SKM-1 treated with dmso at 0.1 percent for 144 hours (cell line): ENCODE data around the gene EYS.
"Not testable (repeated sequence)": the region's sequence is repeated elsewhere in the genome, so short reads cannot be mapped to it uniquely, and the experiment has no call there.

ENCODE experiments used
- DNase-seq: peaks from one replicate; lab custom pipeline; 2025; ENCODE audit not compliant: unreplicated experiment; lab: John Stamatoyannopoulos, UW

EYS gene

DNA sequence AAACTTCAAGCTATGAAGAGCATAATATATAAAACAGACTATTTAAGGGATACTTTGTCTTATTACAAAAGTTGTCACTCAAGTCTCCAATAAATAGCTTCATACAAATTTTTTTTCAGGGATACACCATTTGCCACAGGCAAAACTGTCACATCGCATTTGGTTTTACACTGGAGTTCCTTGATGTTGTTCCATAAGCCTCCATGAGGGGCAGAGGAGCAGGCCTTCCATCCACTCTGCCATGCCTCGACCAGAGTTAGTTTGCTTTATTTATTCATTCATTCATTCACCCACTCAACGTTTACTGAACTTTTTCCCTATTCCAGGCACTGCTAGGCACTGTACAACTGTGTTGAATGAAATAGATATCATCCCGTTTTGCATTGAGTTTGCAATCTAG lies 1824.8 kb downstream of the EYS start:
- no peak for DNase-seq

DNA sequence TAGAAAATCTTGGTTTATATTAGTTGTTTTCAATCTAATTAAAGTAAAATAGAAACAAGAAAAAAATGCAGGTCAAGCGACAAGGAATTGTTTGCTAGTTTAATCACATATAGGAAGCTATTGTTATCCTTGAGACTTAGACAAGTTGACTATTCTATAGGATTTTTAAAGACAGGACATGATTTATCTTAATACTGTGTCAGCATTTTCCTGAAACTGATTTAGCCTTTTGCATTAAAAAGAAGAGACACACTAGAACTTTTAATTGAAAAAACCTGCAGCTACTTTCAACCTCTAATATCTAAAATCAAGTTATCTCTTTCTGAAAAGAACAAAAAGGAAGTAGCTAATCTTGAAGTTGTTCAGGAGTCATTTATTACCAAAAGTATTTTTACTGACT lies 1825.2 kb downstream of the EYS start:
- DNase-seq, result no peak

DNA sequence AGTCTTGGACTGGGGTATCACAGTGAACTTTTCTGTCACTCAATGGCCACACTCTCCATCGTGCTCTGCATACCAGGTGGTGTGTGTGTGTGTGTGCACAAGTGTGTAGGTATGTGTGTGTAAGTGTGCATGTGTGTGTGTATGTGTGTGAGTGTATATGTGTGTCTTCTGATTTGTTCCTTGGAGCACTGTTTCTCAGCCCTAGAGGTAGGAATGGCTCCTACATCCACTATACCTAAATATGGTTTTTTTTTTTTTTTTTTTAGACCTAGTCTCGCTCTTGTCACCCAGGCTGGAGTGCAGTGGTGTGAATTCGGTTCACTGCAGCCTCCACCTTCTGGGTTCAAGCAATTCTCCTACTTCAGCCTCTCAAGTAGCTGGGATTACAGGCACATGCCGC lies 1834.8 kb downstream of the EYS start:
- DNase-seq, result no peak

DNA sequence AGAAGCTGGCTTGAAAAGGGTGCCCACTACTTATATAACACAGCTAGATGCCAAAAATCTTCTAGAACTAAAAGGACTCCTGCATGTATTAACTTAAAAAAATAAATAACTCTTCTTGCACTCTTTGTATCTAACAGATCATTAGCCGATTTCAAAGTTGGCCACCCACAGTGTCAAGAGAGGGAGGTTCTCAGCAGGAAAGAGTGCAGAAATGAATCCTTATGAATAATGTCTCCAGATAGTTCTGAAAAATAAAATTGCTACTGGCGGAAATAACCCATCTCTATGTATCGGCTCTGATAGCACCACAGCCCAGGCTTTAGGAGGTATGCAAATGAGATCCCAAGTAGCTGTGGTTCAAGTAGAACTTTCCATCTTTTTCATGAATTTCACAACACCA lies 1838.7 kb downstream of the EYS start:
- no peak for DNase-seq

DNA sequence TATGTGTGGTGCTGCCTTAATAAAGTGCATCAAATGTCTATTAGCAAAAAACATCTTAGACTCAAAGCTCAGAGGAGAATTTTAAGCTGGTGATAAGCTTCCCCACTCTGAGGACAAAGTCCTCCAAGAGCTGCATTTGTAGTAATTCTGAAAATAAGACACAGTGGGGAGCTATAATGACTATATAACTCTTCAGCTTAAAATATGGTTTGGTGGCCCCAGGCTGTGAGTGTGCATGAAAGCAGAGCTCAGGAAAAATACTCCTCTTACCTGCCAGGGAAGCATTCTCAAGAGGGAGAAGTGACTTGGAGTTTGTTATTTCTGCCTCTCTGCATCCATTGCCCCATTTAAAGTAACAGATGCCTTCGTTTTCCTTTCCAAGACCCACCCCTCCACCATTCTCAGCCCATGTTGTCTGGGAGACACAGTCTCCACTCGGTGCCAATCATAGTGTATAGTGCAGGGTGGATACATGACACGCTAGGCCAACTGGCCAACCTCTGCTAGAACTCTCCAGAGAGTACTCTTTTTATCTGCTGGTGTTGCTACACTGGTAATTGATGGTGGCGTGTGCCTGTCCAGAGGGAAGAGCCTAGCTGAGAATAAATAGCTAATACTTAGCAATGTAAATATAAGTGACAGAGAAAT lies 1842.2 kb downstream of the EYS start:
- no peak for DNase-seq

DNA sequence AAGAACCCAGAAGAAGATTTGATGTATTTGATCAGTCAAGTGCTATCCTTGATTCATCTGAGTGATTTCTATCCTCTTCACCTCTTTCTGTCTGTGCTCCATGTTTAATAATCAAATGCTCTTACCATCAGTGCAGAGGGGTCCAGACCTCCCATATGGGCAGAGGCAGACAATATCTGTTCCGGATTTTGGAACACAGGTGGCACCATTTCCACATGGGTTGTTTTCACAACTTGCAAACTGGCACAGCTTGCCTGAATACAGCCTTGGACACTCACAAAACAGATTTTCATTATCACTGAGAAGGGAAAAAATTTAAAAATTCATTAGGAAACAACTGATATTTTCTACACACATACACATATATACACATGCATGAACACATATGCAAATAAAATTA lies 1843.0 kb downstream of the EYS start:
- DNase-seq, result no peak

DNA sequence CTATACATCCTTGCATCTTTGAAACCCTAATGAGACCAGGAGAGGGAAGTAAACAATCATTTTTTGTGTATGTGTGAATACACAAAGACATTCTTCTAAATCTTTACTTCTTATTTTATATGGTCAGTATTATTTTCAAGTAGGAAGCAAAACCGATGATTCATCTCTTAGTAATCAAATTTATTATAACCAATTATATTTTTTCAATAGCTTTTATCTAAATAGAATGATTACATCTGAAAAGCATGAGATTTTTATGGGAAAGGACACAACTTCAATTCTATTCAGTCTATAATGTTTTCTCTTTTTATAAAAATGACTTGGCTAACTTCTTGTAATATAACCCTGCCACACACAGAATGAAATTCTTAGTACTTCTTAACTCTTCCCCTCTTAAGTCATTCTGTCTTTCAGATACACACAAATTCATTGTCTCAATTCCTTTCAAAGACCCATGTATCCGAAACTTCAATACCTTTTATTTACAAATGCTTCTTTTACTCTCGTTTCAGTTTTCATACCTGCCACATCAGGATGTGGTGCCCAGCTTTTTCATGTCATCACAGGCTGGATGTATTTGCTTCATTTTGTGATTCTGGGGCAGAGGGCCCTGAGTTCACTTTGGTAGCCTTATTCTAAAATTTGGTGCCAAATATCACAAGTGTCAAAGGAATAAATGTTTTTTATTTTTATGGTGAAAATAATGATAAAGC lies 1844.4 kb downstream of the EYS start:
- no peak for DNase-seq

DNA sequence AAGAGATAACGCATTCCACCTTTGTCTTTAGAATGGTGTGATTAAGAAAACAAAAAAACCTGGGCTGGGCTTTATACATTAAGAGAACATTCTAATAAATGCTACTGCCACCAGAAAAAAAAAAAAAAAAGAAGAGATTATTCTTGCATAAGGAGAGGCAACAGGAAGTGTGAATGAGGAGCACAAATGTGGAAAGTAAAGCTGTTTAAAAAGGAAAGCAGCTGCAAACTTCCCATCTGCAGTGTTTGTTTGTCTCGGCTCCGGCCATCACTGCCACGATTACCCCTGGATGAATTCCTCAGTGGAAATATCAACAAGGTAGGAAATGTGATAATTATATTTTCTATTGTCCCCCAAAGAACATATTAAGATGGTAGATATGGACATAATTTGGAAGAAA lies 1847.5 kb downstream of the EYS start:
- no peak for DNase-seq

DNA sequence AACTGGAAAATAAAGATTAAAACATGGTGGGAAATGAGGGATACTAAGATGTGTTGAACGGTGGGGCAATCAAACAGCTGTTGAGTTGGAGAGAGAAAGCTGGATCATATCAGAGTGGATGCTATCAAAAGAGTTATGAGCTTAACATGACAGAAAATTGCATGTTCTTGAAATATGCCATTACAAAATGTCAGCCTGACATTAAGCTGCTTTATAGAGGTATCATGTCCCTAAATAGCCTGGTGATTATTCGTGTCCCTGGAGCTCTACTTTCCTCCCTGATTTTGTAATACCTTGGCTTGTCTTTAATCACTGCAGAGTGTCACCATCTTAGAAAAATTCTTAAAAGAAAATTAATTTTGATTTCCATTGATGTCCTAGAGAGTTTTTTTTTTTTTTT lies 1848.3 kb downstream of the EYS start:
- DNase-seq, result no peak

DNA sequence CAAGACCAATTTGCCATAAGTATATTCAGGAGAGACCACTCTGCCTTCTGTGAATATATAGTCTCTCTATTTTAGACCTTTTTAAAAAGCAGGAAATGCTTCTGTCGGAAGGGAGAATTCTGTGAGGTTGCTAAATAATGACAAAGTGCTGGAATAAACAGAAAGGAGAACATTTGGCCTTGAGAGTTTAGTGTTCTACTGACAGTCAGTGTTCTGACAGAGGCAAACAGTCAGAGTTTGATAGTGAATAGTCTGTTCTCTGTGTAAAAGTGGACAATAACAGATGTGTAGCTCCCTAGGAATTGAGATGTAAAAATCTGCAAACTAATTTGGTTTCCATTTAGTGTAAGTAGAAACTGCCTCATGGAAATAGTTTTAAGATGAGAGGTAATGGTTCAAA lies 1850.8 kb downstream of the EYS start:
- DNase-seq, result no peak

DNA sequence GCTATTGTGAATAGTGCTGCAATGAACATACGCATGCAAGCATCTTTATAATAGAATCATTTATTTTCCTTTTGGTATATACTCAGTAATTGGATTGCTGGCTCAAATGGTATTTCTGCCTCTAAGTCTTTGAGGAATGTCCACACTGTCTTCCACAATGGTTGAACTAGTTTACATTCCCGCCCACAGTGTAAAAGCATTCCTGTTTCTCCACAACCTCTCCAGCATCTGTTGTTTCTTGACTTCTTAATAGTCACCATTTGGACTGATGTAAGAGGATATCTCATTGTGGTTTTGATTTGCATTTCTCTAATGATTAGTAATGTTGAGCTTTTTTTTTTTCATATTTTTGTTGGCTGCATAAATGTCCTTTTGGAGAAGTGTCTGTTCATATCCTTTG lies 1862.7 kb downstream of the EYS start:
- no peak for DNase-seq

DNA sequence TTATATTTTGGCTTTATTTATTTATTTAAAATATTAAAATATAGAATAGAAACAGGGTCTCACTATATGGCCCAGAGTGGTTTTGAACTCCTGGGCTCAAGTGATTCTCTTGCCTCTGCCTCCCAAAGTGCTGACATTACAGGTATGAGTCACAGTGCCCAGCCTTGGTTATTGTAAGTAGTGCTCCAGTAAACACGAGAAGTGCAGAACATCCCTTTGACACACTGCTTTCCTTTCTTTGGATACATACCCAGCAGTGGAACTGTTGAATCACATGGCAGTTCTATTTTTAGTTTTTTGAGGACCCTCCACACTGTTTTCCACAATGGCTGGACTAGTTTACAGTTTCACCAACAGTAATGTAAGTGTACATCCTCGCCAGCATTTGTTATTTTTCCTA lies 1867.5 kb downstream of the EYS start:
- no peak for DNase-seq

DNA sequence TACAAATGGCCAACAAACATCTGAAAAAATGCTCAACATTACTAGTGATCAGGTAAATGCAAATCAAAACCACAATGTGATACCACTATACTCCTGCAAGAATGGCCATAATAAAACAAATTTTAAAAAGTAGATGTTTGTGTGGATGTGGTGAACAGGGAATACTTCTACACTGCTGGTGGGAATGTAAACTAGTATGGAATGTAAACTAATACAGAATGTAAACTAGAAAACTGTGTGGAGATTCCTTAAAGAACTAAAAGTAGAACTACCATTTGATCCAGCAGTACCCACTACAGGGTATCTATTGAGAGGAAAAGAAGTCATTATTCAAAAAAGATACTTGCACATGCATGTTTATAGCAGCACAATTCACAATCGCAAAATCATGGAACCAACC lies 1878.3 kb downstream of the EYS start:
- DNase-seq, result not testable (repeated sequence)

DNA sequence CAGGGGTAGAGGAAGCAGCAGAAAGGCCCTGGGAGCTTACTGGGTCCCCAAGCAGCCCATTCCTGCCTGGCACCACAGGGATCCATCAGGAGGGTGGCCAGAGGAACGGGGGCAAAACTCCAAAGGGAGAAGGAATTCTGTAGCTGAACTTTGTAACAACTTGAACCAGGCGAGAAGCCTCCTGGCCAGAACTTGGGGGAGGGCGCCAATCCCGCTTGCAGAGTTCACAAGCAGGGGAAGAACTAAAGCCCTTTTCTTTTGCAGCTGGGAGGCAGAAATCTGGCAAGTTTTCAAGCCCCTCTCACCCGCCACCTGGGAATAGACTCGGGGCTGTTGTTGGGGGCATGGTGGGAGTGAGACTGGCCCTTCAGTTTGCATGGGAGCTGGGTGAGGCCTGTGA lies 1882.3 kb downstream of the EYS start:
- no peak for DNase-seq

DNA sequence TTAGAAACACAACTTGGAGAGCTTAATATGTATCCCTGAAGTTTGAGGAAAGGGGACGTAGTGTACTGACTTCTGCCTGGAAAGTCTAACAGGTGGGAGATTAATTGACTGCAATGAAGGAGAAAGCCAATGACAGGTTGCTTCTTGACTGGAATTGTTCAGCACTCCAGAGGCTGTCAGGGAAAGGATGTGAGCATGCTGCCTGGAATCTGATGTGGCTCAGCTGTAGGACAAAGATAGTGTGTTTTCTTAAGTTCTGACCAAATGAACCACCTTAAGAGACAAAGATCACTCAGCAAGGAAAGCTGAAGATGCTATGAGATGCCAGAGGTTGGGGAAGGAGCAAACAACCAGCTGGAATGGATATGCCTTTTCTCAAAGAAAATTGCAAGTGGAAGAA lies 1885.6 kb downstream of the EYS start:
- no peak for DNase-seq

DNA sequence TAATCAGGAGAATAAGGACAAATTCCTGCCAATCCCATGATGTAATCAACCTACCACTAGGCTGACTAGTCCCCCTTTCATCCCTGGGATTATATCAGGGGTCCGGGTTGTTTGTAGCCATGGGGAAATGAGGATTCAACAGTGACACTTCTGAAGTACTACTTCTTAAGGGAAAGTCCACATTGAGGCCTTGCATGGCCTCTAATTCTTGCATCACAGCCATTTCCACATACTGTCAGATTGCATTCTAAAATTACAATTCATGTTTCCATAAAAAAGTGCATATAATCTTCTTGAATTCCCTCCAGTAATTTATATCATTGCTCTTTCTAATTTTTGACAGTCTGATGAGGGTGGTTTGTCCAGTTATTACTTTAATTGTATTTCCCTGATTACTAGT lies 1887.2 kb downstream of the EYS start:
- DNase-seq, result no peak

DNA sequence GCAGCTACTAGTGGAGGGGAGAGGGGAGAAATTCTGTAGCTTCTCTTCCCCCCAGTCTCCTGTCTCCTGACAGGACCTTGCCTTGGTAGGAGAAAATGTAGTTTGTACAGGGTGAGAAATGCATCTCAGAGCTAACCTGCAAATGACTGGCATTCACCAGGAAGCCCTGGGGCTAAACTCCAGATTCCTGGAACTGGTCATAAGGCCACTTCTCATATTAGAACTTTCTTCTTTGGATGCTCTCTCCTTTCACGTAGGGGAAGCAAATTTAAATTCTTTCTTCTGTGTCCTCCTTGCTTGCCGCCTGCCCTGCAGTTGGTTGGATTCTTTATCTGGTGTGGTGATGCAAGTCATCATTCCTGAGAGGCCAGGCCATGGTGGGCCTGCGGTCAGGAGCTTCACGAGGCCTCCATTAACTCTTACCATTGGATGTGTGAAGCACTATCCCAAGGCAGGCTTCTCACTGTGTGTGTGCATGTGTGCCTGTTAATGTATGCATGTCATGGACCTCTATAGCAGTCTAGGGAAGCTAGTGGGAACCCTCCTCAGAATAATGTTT lies 1889.5 kb downstream of the EYS start:
- DNase-seq, result no peak

DNA sequence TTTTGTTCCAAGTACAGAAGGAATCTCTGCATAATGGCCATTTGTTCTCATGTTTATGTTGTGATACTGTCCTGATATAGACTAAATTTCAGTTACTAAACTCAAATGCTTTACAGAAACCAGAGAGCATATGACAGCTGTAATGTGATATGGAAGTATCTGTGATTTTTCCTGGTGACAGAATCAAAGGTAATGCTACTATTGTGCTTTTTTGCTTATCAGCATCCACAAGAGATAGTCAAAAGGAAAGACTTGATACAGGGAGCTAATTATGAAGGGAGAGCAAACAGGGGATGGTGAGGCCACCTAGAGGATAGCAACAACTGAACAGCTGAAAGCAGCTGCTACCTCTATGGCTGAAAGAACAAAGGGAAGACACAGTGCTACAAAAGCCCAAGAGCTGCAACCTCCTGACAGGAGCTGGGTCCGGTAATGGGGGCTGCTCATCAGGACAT lies 1890.0 kb downstream of the EYS start:
- no peak for DNase-seq

DNA sequence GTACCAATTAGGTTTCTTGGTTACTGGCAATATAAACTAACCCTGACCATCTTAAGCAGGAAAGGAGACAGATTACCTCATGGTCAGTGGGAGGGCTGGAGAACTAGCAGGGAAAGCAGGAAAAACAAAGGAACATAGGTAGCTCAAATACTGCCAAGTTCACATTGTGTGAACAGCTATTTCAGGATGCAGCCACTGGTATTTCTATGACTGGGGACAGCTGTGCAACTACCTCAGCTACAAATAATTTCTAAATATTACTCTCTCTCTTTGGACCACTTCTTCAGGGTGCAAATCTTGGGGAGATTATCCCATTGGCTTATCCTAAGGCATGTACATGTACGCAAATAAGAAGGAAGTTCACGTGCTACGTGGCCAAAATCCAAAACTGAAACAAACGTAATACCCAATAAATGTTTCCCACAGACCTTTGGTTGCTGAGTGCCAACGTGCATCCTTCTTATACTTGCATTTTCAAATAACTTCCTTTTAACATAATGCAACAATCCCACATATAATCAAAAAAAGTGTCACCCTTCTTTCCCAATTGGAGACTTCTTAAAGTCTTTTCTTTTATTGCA lies 1890.5 kb downstream of the EYS start:
- DNase-seq, result no peak

DNA sequence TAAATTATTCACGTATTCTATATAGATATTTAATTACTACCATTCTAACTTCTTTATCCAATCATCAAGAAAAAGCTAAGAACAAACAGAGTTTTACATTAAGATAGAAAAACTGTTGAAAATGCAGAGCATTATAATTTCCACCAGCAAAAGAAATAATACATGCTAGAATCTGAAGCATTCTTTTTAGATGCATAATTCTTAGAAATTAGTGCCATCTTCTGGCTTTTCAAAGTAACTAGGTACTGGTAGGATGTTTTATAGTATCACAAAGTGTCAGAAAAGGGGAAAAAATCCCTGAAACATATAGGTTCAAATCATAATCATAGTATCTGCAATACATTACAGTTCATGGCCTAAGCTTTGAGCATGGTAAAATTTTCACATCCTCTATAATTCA lies 1892.6 kb downstream of the EYS start:
- DNase-seq, result no peak

DNA sequence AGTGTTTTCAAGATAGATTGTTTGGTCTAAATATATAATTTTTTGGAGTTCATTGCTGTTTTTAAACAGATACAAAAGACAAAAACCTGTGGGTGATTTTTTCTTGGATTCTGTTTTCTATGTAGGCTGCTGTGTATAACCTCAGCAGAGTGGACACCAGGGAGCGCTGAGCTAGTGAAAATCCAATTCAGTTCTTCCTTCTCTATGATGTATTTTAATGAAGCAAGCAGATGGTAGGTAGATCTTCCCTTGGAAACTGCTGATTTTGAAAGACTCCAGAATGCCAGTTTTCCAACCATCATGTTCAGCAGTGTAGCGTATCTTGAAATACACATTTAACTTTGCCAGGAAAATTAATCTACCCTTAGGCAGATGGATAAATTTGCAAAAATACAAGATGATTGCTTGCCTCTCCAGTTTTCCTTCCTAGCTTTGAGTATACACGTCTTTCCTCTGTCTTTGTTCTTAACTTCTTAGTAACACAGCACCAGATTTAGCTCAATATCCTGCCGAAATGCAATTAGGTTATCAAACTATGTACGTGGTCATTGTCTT lies 1893.4 kb downstream of the EYS start:
- DNase-seq, result no peak

DNA sequence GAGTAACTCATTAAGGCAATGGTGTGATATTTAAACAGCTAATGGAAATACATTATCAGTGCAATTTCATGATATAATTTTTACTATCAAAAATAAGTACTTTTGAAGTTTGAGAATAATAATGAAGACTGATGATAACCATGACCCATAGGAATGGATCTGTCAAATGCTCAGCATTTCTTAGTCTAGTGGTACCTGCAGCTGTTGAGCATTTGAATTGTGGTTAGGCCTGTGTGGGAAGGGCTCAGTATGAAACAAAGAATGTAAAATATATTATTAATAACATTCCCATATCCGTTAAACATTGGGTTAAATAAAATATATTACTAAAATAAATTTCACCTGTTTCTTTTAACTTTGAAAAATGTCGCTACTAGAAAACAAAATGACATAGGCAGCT lies 1898.5 kb downstream of the EYS start:
- DNase-seq, result no peak
